Heart left ventricle (tissue), 16 donors: ENCODE measurements around the gene RFTN2. TPM values are rescaled to one million over a fixed set of nuclear protein-coding genes. Genes with fewer than 3 reads are reported as not detected.
"Not testable (repeated sequence)": the region's sequence is repeated elsewhere in the genome, so short reads cannot be mapped to it uniquely, and the experiment has no call there.

ENCODE experiments used
- ATAC-seq, 4 donors: fragments of 200-7000 bp; cut with Tn5 transposase; one replicate each; pipeline ENCODE4 v1.9.1; 2020 to 2022; ENCODE audit warnings: moderate library complexity in 4 of 4, mild to moderate bottlenecking in 3 of 4, moderate number of reproducible peaks in 1 of 4
- DNase-seq, 5 donors: peaks; one replicate each; pipeline ENCODE4 v3.0.0-alpha.2; 2020
- H3K27ac ChIP-seq, 12 donors: fragments of 200-600 bp; sonication (generic) in 4 of 12; one replicate each; pipeline versions ENCODE4 v1.5.0 to v1.8.0; 2016 to 2022; ENCODE audit warnings: mild to moderate bottlenecking in 2 of 12
- H3K27me3 ChIP-seq, 9 donors: fragments of 200-600 bp; sonication (generic) in 2 of 9; one replicate each; pipeline versions ENCODE4 v1.5.1 to v1.8.0; 2016 to 2022; ENCODE audit warnings: mild to moderate bottlenecking in 3 of 9
- H3K36me3 ChIP-seq, 9 donors: fragments of 200-600 bp; sonication (generic) in 2 of 9; one replicate each; pipeline versions ENCODE4 v1.5.0 to v1.8.0; 2018 to 2022; ENCODE audit warnings: mild to moderate bottlenecking in 2 of 9
- H3K4me1 ChIP-seq, 12 donors: fragments of 200-600 bp; sonication (generic) in 4 of 12; one replicate each; pipeline versions ENCODE4 v1.5.0 to v1.8.0; 2016 to 2022; ENCODE audit warnings: mild to moderate bottlenecking in 3 of 12
- H3K4me3 ChIP-seq, 12 donors: fragments of 200-600 bp; sonication (generic) in 4 of 12; one replicate each; pipeline versions ENCODE4 v1.5.0 to v1.8.0; 2017 to 2022; ENCODE audit warnings: mild to moderate bottlenecking in 9 of 12, moderate library complexity in 4 of 12
- H3K9me3 ChIP-seq, 12 donors: fragments of 200-600 bp; sonication (generic) in 4 of 12; one replicate each; pipeline versions ENCODE4 v1.5.0 to v1.8.0; 2016 to 2022; ENCODE audit warnings: mild to moderate bottlenecking in 1 of 12
- CTCF ChIP-seq, 12 donors: fragments of 200-600 bp; sonication (generic) in 4 of 12; IDR thresholded peaks; one replicate each; pipeline versions ENCODE4 v1.5.0 to v1.8.0; 2018 to 2022; ENCODE audit warnings: antibody characterized with exemption in 12 of 12, mild to moderate bottlenecking in 5 of 12
- POLR2A ChIP-seq, 2 donors: fragments of 450-650 bp; IDR thresholded peaks; one replicate each; pipeline ENCODE4 v1.6.1; 2017; ENCODE audit warnings: antibody characterized with exemption in 2 of 2, mild to moderate bottlenecking in 2 of 2, moderate library complexity in 2 of 2
- WGBS, 4 donors: extraction: QIAGEN DNeasy Blood & Tissue Kit in 2 of 4; methylation state at CpG; one replicate each; pipeline versions ENCODE4 v1.1.5 to v1.1.7; 2013 to 2018; 5-methylcytosine and 5-hydroxymethylcytosine counted together
- intact Hi-C, 10 donors: fragments of 100-400 bp; cut with DNase I; formaldehyde crosslinking; loops; one replicate each; pipeline versions ENCODE4 v1.11.1 to v1.14.2; 2022
- polyA plus RNA-seq, 2 donors: library from polyadenylated mRNA; stranded (reverse); fragments of 200-250 nt; gene quantifications; one replicate each; pipeline ENCODE4 v1.2.3, GENCODE V29; 2013
- total RNA-seq, 9 donors: library from RNA; depleted of rRNA in 2 of 9; stranded (reverse); fragments of >200 nt in 2 of 9; fragmentation: NEBNext Ultra II Directional in 3 of 9; extraction: Animal tissue kit (Norgen Biotek cat#: 25700) in 3 of 9; gene quantifications; one replicate each; pipeline versions ENCODE4 v1.1.0 to v1.2.4, GENCODE V29; 2016 to 2023
- donor health status: ischemic (EF 13 %, LVEDD 7.1; RV severe dilation, severe dysfunction).
- donor health status: healthy with polysubstance abuse.
- donor health status: DM: no; HTN: yes; CAD: no.
- donor health status: DM: no; HTN: no; CAD: no.
- donor health status: ischemic (EF 25% LVEDD 6.9; RV normal size, moderate dysfunction).
- donor health status: ischemic (EF 25% LVEDD 5.7; RV mildly dilated, moderate dysfunction).
- donor health status: healthy.
- donor health status: DM: yes; HTN: yes; CAD: no.
- donor health status: ischemic (EF 35%, LVEDD 5.7; RV mildly dilated, moderate dysfunction).
- donor health status: nonischemic (EF 11% LVEDD 7.7; RV severe dilation, severe dysfunction).
- donor health status: DM: yes; HTN: yes; CAD: no.
- donor health status: PGD.
- donor health status: ischemic (EF 29% LVEDD 5.4; RV normal size, mild dysfunction).
- donor health status: nonischemic (EF 23%, LVEDD 6.1; RV moderate dilation, normal function).

The RFTN2 gene
- total and polyA plus RNA-seq, 11 donors: 1.1 to 10.1 (median 5.0) TPM

GRCh38 chr2:197705121-197705911, 29.9 kb upstream of the RFTN2 start, which contains the start of gene MARS2:
Gene MARS2, plus strand, starts transcription at chr2:197705369. Its CDS starts 37 bp downstream, at chr2:197705406.
- DNase-seq (peak; percentile 94 to 97 (median 95)), ATAC-seq (peak; percentile 91 to 97 (median 97))
- H3K36me3 ChIP-seq: peaks cover 0 to 5% (median 0%) of the 10 kb centered on the region in 9 donors
- no peaks in the 10 kb centered on the region for H3K9me3 ChIP-seq
- peak in 1 of 2 donors; percentile 66 for TF ChIP-seq POLR2A (IDR thresholded peaks at IDR 0.05)
- TF ChIP-seq CTCF (IDR thresholded peaks at IDR 0.05): peak in 3 of 12 donors; percentile 4 to 25 (median 11)
- H3K27ac ChIP-seq: peak within 1 kb of the TSS in 11 of 12 donors; percentile 77 to 92 (median 86)
- 0 to 1% (median 0%) methylated on average over 16 to 86 of the region's 86 CpGs for WGBS, 4 donors
- H3K4me1 ChIP-seq: peaks cover 0 to 43% (median 26%) of the 10 kb centered on the region in 12 donors
- intact Hi-C loops: loop anchor here (1.0 to 10.0 kb wide), 13 partner anchors 69 to 592 kb away; partner anchors contain the start of genes MOB4 (in 4 of the 10), HSPE1 (in 2 of the 10), SF3B1 (in 2 of the 10) and COQ10B (in 1 of the 10)
- no peaks in the 10 kb centered on the region for H3K27me3 ChIP-seq
- H3K4me3 ChIP-seq: peak within 1 kb of the TSS; percentile 70 to 93 (median 88)

GRCh38 chr2:197704434-197705120, 29.2 kb upstream of the RFTN2 start:
- no peaks in the 10 kb centered on the region for H3K27me3 ChIP-seq
- H3K4me1 ChIP-seq: peaks cover 0 to 41% (median 26%) of the 10 kb centered on the region in 12 donors
- H3K36me3 ChIP-seq: no peaks in the 10 kb centered on the region
- intact Hi-C loops: loop anchor here (1.0 to 10.0 kb wide), 13 partner anchors 70 to 593 kb away; partner anchors contain the start of genes MOB4 (in 4 of the 10), HSPE1 (in 2 of the 10), SF3B1 (in 2 of the 10) and COQ10B (in 1 of the 10)
- ATAC-seq (peak; percentile 29 to 54 (median 37)), DNase-seq (no peak)
- WGBS, 4 donors: 0 to 1% (median 0%) methylated on average over 5 of the region's 5 CpGs
- no peak for TF ChIP-seq CTCF (IDR thresholded peaks at IDR 0.05)
- no peak for TF ChIP-seq POLR2A (IDR thresholded peaks at IDR 0.05)
- H3K4me3 ChIP-seq: peak overlapping the region; percentile 5 to 93 (median 88)
- H3K9me3 ChIP-seq: no peaks in the 10 kb centered on the region
- H3K27ac ChIP-seq: peak overlapping the region in 11 of 12 donors; percentile 74 to 92 (median 86)

GRCh38 chr2:197700960-197701359, 25.6 kb upstream of the RFTN2 start:
- intact Hi-C loops: loop anchor here in 8 of 10 donors (10.0 kb wide), 6 partner anchors 74 to 594 kb away; partner anchors contain the start of genes MOB4 (in 3 of the 8), SF3B1 (in 2 of the 8), COQ10B (in 1 of the 8) and HSPE1 (in 1 of the 8)

GRCh38 chr2:197699724-197700123, 24.3 kb upstream of the RFTN2 start:
- not testable (repeated sequence) for H3K27ac ChIP-seq, H3K27me3 ChIP-seq, H3K4me1 ChIP-seq, ATAC-seq, H3K36me3 ChIP-seq, DNase-seq, H3K9me3 ChIP-seq, H3K4me3 ChIP-seq
- intact Hi-C loops: loop anchor here in 8 of 10 donors (10.0 kb wide), 6 partner anchors 75 to 595 kb away; partner anchors contain the start of genes MOB4 (in 3 of the 8), SF3B1 (in 2 of the 8), COQ10B (in 1 of the 8) and HSPE1 (in 1 of the 8)

More at GRCh38 chr2:197700960-197701359, 25.6 kb upstream of the RFTN2 start:
- H3K9me3 ChIP-seq: no peaks in the 10 kb centered on the region
- H3K4me3 ChIP-seq: no peak overlapping the region
- no peak for TF ChIP-seq POLR2A (IDR thresholded peaks at IDR 0.05)
- no peak for TF ChIP-seq CTCF (IDR thresholded peaks at IDR 0.05)
- H3K27me3 ChIP-seq: no peaks in the 10 kb centered on the region
- peaks cover 0 to 9% (median 2%) of the 10 kb centered on the region in 12 donors for H3K4me1 ChIP-seq
- WGBS, 4 donors: 74 to 92% (median 81%) methylated on average over 3 of the region's 3 CpGs
- H3K36me3 ChIP-seq: no peaks in the 10 kb centered on the region
- DNase-seq: no peak
- no peak for ATAC-seq
- no peak overlapping the region for H3K27ac ChIP-seq

GRCh38 chr2:197696571-197696970, 21.2 kb upstream of the RFTN2 start:
- H3K4me1 ChIP-seq, H3K36me3 ChIP-seq, H3K27me3 ChIP-seq, ATAC-seq, intact Hi-C loops, H3K27ac ChIP-seq, DNase-seq, H3K9me3 ChIP-seq, H3K4me3 ChIP-seq: not testable (repeated sequence)
- 93 to 100% (median 94%) methylated on average over 10 to 24 of the region's 29 CpGs for WGBS, 4 donors

GRCh38 chr2:197695971-197696370, 20.6 kb upstream of the RFTN2 start:
- ATAC-seq, H3K4me3 ChIP-seq, DNase-seq, H3K36me3 ChIP-seq, intact Hi-C loops, H3K9me3 ChIP-seq, H3K27me3 ChIP-seq, H3K27ac ChIP-seq, H3K4me1 ChIP-seq: not testable (repeated sequence)
- WGBS, 4 donors: 94 to 98% (median 94%) methylated on average over 13 to 25 of the region's 30 CpGs; no CpG with 5 or more reads in 1 of the 4 donors

- H3K9me3 ChIP-seq, H3K36me3 ChIP-seq, intact Hi-C loops, H3K4me1 ChIP-seq, DNase-seq, ATAC-seq, H3K4me3 ChIP-seq, H3K27me3 ChIP-seq, H3K27ac ChIP-seq: not testable (repeated sequence)
- whole genome bisulfite sequencing, 4 donors: 94 to 98% (median 97%) methylated on average over 4 of the region's 6 CpGs
These were observed 19.8 kb upstream of the RFTN2 start for GRCh38 chr2:197695206-197695605.
